Keratinocyte (primary cell): ENCODE data around the gene BRAT1. TPM values are rescaled to one million over a fixed set of nuclear protein-coding genes. Genes with fewer than 3 reads are reported as not detected.

Experiments used
- DNase-seq: peaks from one replicate; pipeline ENCODE4 v3.0.0-alpha.2; 2011; ENCODE audit warnings: low read depth, missing footprints, low spot score
- FAIRE-seq: peaks from 2 replicates; lab custom pipeline; 2011; peaks lifted over from hg19 to GRCh38; lab: Jason Lieb, UNC
- H2AFZ ChIP-seq: 2 replicates; pipeline ENCODE4 v1.6.0; 2012; ENCODE audit warnings: low read length, control low read depth, inconsistent platforms; ENCODE audit not compliant: control insufficient read depth
- H3K27ac ChIP-seq: 2 replicates; pipeline ENCODE4 v1.5.1; 2011; ENCODE audit warnings: low read length; ENCODE audit not compliant: control insufficient read depth, insufficient read depth
- H3K27me3 ChIP-seq: 3 replicates; pipeline ENCODE4 v1.6.0; 2011; ENCODE audit warnings: low read length; ENCODE audit not compliant: control insufficient read depth, insufficient read depth; ENCODE audit errors: extremely low read depth
- H3K36me3 ChIP-seq, 2 experiments: 2 replicates in 1 of 2; 3 replicates in 1 of 2; pipeline ENCODE4 v1.5.1; 2011; ENCODE audit warnings: low read length in 2 of 2, mild to moderate bottlenecking in 1 of 2; ENCODE audit not compliant: control insufficient read depth in 2 of 2, insufficient read depth in 2 of 2; ENCODE audit errors: extremely low read depth in 1 of 2
- H3K4me1 ChIP-seq: 3 replicates; pipeline ENCODE4 v1.5.1; 2011; ENCODE audit warnings: low read length; ENCODE audit not compliant: control insufficient read depth, insufficient read depth; ENCODE audit errors: extremely low read depth
- H3K4me2 ChIP-seq: 3 replicates; pipeline ENCODE4 v1.6.0; 2011; ENCODE audit warnings: low read depth, low read length; ENCODE audit not compliant: control insufficient read depth, insufficient read depth; ENCODE audit errors: extremely low read depth
- H3K4me3 ChIP-seq, 3 experiments: fragments of 200-600 bp in 1 of 3; sonication (generic) in 1 of 3; 2 replicates in 2 of 3; 3 replicates in 1 of 3; pipeline ENCODE4 v1.5.1; 2011 to 2016; ENCODE audit warnings: low read length in 3 of 3, mild to moderate bottlenecking in 3 of 3, control low read depth in 2 of 3, inconsistent platforms in 1 of 3, low read depth in 1 of 3, mixed read lengths in 1 of 3, mixed run types in 1 of 3, moderate library complexity in 1 of 3; ENCODE audit not compliant: control insufficient read depth in 2 of 3, insufficient read depth in 2 of 3; ENCODE audit errors: extremely low read depth in 1 of 3
- H3K79me2 ChIP-seq: 2 replicates; pipeline ENCODE4 v1.6.0; 2012; ENCODE audit warnings: low read length; ENCODE audit not compliant: control insufficient read depth, insufficient read depth
- H3K9ac ChIP-seq: 3 replicates; pipeline ENCODE4 v1.6.0; 2011; ENCODE audit warnings: low read length; ENCODE audit not compliant: control insufficient read depth, insufficient read depth; ENCODE audit errors: extremely low read depth
- H3K9me1 ChIP-seq: 3 replicates; pipeline ENCODE4 v1.6.0; 2011; ENCODE audit warnings: low read length; ENCODE audit not compliant: control insufficient read depth, insufficient read depth; ENCODE audit errors: extremely low read depth
- H3K9me3 ChIP-seq: 2 replicates; pipeline ENCODE4 v1.5.1; 2012; ENCODE audit warnings: low read depth, low read length; ENCODE audit not compliant: control insufficient read depth
- H4K20me1 ChIP-seq: 3 replicates; pipeline ENCODE4 v1.6.0; 2011; ENCODE audit warnings: low read length; ENCODE audit not compliant: control insufficient read depth, insufficient read depth; ENCODE audit errors: extremely low read depth
- CTCF ChIP-seq, 3 experiments: IDR thresholded peaks in 1 of 3; conservative IDR thresholded peaks in 1 of 3; optimal IDR thresholded peaks in 1 of 3; 2 replicates in 2 of 3; 3 replicates in 1 of 3; pipeline versions ENCODE3 to v1.5.1; 2011; ENCODE audit warnings: low read length in 3 of 3, mild to moderate bottlenecking in 3 of 3, moderate library complexity in 2 of 3, control low read depth in 1 of 3, inconsistent platforms in 1 of 3; ENCODE audit not compliant: insufficient read depth in 2 of 3; ENCODE audit errors: extremely low read depth in 1 of 3
- EZH2 ChIP-seq: IDR thresholded peaks from one replicate; pipeline ENCODE4 v1.6.1; 2012; ENCODE audit warnings: inconsistent platforms, mild to moderate bottlenecking, low read length, moderate library complexity
- dilution Hi-C: fragments of 300-500 bp; cut with MboI; formaldehyde crosslinking; loops from one replicate; pipeline ENCODE4 v1.7.0; 2020; ENCODE audit warnings: low sequenced_read_pairs; ENCODE audit not compliant: extremely low pct_ligation_motif_present
- polyA minus RNA-seq, 3 experiments: library from RNA; depleted of rRNA, polyadenylated mRNA; stranded (reverse); fragments of >200 nt; gene quantifications; 1 replicate in 1 of 3; 2 replicates in 1 of 3; 3 replicates in 1 of 3; pipeline ENCODE4 v1.2.3, GENCODE V29; 2011
- polyA plus RNA-seq, 5 experiments: library from polyadenylated mRNA; depleted of rRNA in 3 of 5; stranded (reverse) in 3 of 5; stranded (forward) in 1 of 5; unstranded in 1 of 5; fragments of >200 nt; gene quantifications; 1 replicate in 1 of 5; 2 replicates in 3 of 5; 3 replicates in 1 of 5; pipeline versions ENCODE4 v1.2.1 to v1.2.3, GENCODE V29; 2011 to 2012; ENCODE audit warnings: missing spikeins in 2 of 5, low read depth in 1 of 5, low replicate concordance in 1 of 5

BRAT1 gene
- polyA plus RNA-seq (6.4 to 12.6 TPM (median 10.0 TPM) in 3 replicates), polyA minus RNA-seq (5.1 to 12.8 TPM (median 8.4 TPM) in 3 replicates)
- 2.5 TPM for polyA plus RNA-seq (2011; ENCODE audit: low read depth)
- 4.4 and 12.9 TPM in 2 replicates for polyA plus RNA-seq (2011; cell fraction: cytosol; rRNA removed)
- 22.6 and 32.9 TPM in 2 replicates for polyA plus RNA-seq (2011; cell fraction: nucleus; rRNA removed)
- polyA plus RNA-seq (2012; ENCODE audit: low replicate concordance), result 9.7 and 18.5 TPM in 2 replicates
- 29.2 TPM for polyA minus RNA-seq (2011; cell fraction: cytosol; rRNA and poly(A)+ RNA removed)
- polyA minus RNA-seq (2011; cell fraction: nucleus; rRNA and poly(A)+ RNA removed), result 18.2 and 19.3 TPM in 2 replicates

DNA sequence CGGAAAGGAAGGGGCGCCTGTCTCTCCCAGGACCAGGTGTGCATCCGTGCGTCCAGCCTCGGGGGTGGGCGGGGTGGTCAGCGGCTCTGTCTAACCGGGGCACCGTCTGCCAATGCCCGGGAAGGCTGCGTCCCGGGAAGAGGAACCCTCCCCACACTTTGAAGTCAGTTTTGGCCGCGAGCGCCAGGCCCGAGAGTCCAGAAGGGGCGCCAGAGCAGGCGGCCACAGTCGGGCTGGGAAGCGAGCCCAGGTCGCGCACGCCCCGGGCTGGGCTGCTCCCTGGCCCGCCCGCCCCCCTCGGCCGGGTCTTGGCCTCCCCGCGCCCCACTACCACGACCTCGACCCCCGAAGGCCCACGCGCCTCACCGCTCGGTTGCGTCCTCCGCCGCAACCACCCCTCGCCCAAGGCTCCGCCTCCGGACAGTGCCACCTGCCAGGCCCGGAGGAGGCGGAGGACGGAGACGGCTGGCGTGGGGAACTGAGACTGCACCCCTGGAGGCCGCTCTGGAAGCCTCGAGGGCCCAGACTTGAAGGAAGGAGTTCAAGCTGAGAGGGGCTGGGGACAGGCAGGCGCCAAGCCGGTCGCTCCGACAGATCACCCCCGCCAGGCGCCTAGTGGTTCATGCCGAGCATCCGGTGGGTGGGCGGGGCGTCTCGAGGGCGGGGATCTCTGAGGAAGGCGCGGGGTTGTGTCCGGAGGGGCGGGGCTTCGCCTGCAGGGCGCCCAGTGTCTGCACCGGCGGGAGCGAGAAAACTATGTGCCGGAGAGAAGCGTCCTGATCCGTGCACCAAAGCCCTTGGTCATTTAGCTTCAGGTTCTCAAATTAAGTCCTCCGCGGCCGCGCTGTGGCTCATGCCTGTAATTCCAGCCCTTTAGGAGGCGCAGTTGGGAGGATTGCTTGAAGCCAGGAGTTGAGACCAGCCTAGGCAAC is at the start of gene BRAT1:
BRAT1 (minus strand) TSS at position 404 of the 932 bp plus-strand sequence. CDS start 1,093 bp downstream, outside the sequence.
- peak within 1 kb of the TSS; percentile 92 for H3K27ac ChIP-seq
- H3K4me3 ChIP-seq, result peak within 1 kb of the TSS; percentile 59 to 69 (median 65)
- H4K20me1 ChIP-seq, result no peaks in the 10 kb centered on the region
- H3K36me3 ChIP-seq, result peaks cover 2 to 3% of the 10 kb centered on the region in 2 experiments
- H3K4me2 ChIP-seq, result peak within 1 kb of the TSS; percentile 94
- peak within 1 kb of the TSS; percentile 83 for H2AFZ ChIP-seq
- H3K79me2 ChIP-seq, result peaks cover 25% of the 10 kb centered on the region
- peak within 1 kb of the TSS; percentile 92 for H3K9ac ChIP-seq
- H3K27me3 ChIP-seq, result no peaks in the 10 kb centered on the region
- H3K4me1 ChIP-seq, result peaks cover 22% of the 10 kb centered on the region
- DNase-seq, result peak; percentile 58
- dilution Hi-C loops, result no loop called here
- no peaks in the 10 kb centered on the region for H3K9me1 ChIP-seq
- no peak for FAIRE-seq
- TF ChIP-seq EZH2 (no peak), CTCF (optimal IDR thresholded peaks at IDR 0.05 in 1 of 3, IDR thresholded peaks at IDR 0.05 in 1 of 3, conservative IDR thresholded peaks at IDR 0.05 in 1 of 3; ENCODE audit: extremely low read depth in 1 of 3, insufficient read depth in 2 of 3, low read length in 3 of 3) (peak in 2 of 3 experiments; percentile 24 to 68)
- H3K9me3 ChIP-seq, result no peaks in the 10 kb centered on the region

DNA sequence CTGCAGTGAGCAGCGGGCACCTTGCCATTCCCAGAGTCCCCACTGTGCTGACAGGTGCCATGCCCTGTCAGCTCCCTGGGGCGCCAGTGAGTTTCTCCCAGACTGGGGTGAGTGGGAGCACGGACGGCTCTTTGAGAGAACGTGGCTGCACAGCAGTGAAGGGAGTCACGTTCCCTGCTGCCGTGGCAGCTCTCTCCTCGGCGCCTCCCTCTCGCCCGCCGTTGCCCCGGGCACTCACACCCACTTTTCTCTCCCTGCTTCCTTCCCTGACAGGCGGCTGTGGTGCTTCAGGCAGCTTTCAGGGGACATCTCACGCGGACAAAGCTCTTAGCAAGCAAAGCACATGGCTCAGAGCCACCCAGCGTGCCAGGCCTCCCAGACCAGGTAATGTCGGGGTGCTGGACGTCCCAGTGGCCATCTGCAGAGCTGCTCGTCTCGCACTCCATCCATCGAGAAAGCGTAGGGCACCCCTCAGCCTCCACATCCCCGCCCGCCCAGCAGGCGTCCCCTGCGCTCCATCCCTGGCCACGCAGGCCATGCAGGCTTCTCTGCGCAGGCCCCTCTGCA is 49.4 kb upstream of the BRAT1 start:
- H3K36me3 ChIP-seq, result peaks cover 5 to 13% of the 10 kb centered on the region in 2 experiments
- no peak for TF ChIP-seq CTCF (optimal IDR thresholded peaks at IDR 0.05 in 1 of 3, IDR thresholded peaks at IDR 0.05 in 1 of 3, conservative IDR thresholded peaks at IDR 0.05 in 1 of 3; ENCODE audit: extremely low read depth in 1 of 3, insufficient read depth in 2 of 3, low read length in 3 of 3)
- TF ChIP-seq EZH2, result no peak
- no peaks in the 10 kb centered on the region for H3K9me3 ChIP-seq
- dilution Hi-C loops, result no loop called here
- H3K27me3 ChIP-seq, result no peaks in the 10 kb centered on the region
- DNase-seq (no peak), FAIRE-seq (no peak)
- H3K27ac ChIP-seq, result no peak overlapping the region
- H3K4me2 ChIP-seq, result no peak overlapping the region
- H3K4me1 ChIP-seq, result no peaks in the 10 kb centered on the region
- H4K20me1 ChIP-seq, result no peaks in the 10 kb centered on the region
- H3K4me3 ChIP-seq, result no peak overlapping the region
- no peaks in the 10 kb centered on the region for H3K9me1 ChIP-seq
- no peaks in the 10 kb centered on the region for H3K79me2 ChIP-seq
- H2AFZ ChIP-seq, result no peak overlapping the region
- no peak overlapping the region for H3K9ac ChIP-seq
